H9 (cell line): Measurements from ENCODE around the gene KIAA0753. TPM values are rescaled to one million over a fixed set of nuclear protein-coding genes. Genes with fewer than 3 reads are reported as not detected.

Source experiments
- DNase-seq: peaks from one replicate; pipeline ENCODE4 v3.0.0-alpha.2; 2017
- H2AFZ ChIP-seq: one replicate; pipeline ENCODE4 v1.6.1; 2013; ENCODE audit warnings: mild to moderate bottlenecking, low read length, control low read depth, moderate library complexity
- H2AK5ac ChIP-seq: 2 replicates; pipeline ENCODE4 v1.6.1; 2013; ENCODE audit warnings: low read length, control low read depth, mixed read lengths; ENCODE audit not compliant: insufficient read length
- H2BK120ac ChIP-seq: one replicate; pipeline ENCODE4 v1.6.1; 2013; ENCODE audit warnings: low read depth, mild to moderate bottlenecking, low read length, control low read depth, inconsistent platforms; ENCODE audit not compliant: poor library complexity, severe bottlenecking
- H2BK12ac ChIP-seq: 2 replicates; pipeline ENCODE4 v1.6.1; 2013; ENCODE audit warnings: low read length, control low read depth, mixed read lengths, low read depth; ENCODE audit not compliant: insufficient read length
- H2BK15ac ChIP-seq: 2 replicates; pipeline ENCODE4 v1.6.1; 2013; ENCODE audit warnings: low read depth, low read length, control low read depth
- H2BK20ac ChIP-seq: one replicate; pipeline ENCODE4 v1.6.1; 2013; ENCODE audit warnings: low read depth, mild to moderate bottlenecking, low read length, control low read depth, inconsistent platforms; ENCODE audit not compliant: poor library complexity, severe bottlenecking
- H2BK5ac ChIP-seq: 2 replicates; pipeline ENCODE4 v1.6.1; 2013; ENCODE audit warnings: low read length, control low read depth, mixed read lengths; ENCODE audit not compliant: insufficient read length
- H3K14ac ChIP-seq: 2 replicates; pipeline ENCODE4 v1.6.1; 2013; ENCODE audit warnings: low read length, control low read depth; ENCODE audit not compliant: insufficient read depth
- H3K18ac ChIP-seq: 2 replicates; pipeline ENCODE4 v1.6.1; 2013; ENCODE audit warnings: low read depth, mild to moderate bottlenecking, mixed read lengths, low read length, control low read depth; ENCODE audit not compliant: insufficient read length
- H3K23ac ChIP-seq: 2 replicates; pipeline ENCODE4 v1.6.1; 2013; ENCODE audit warnings: low read length, control low read depth, mixed read lengths, low read depth; ENCODE audit not compliant: insufficient read length
- H3K23me2 ChIP-seq: 2 replicates; pipeline ENCODE4 v1.6.1; 2013; ENCODE audit warnings: low read depth, mild to moderate bottlenecking, mixed read lengths, low read length, control low read depth; ENCODE audit not compliant: insufficient read length, poor library complexity, severe bottlenecking
- H3K27ac ChIP-seq: 2 replicates; pipeline ENCODE4 v1.5.1; 2013; ENCODE audit warnings: low read length, control low read depth, mixed read lengths, low read depth; ENCODE audit not compliant: insufficient read length
- H3K27me3 ChIP-seq: 2 replicates; pipeline ENCODE4 v1.6.1; 2013; ENCODE audit warnings: low read length, control low read depth, inconsistent platforms; ENCODE audit not compliant: insufficient read depth
- H3K4ac ChIP-seq: 2 replicates; pipeline ENCODE4 v1.6.1; 2013; ENCODE audit warnings: low read depth, mild to moderate bottlenecking, control low read depth, inconsistent platforms, low read length, moderate library complexity
- H3K4me1 ChIP-seq: 2 replicates; pipeline ENCODE4 v1.6.1; 2013; ENCODE audit warnings: low read length, control low read depth, inconsistent platforms; ENCODE audit not compliant: insufficient read depth
- H3K4me2 ChIP-seq: 2 replicates; pipeline ENCODE4 v1.6.1; 2013; ENCODE audit warnings: low read length, control low read depth, mixed read lengths; ENCODE audit not compliant: insufficient read length, insufficient read depth
- H3K56ac ChIP-seq: 2 replicates; pipeline ENCODE4 v1.6.1; 2013; ENCODE audit warnings: low read depth, mild to moderate bottlenecking, mixed read lengths, low read length, control low read depth; ENCODE audit not compliant: insufficient read length
- H3K79me1 ChIP-seq: 2 replicates; pipeline ENCODE4 v1.6.1; 2013; ENCODE audit warnings: low read depth, mild to moderate bottlenecking, moderate library complexity, low read length, control low read depth, inconsistent platforms; ENCODE audit not compliant: insufficient read depth, poor library complexity, severe bottlenecking
- H3K79me2 ChIP-seq: 2 replicates; pipeline ENCODE4 v1.6.1; 2013; ENCODE audit warnings: low read length, control low read depth, inconsistent platforms; ENCODE audit not compliant: insufficient read depth
- H3K9ac ChIP-seq: 2 replicates; pipeline ENCODE4 v1.6.1; 2013; ENCODE audit warnings: low read length, control low read depth, mixed read lengths; ENCODE audit not compliant: insufficient read length; ENCODE audit errors: extremely low read depth
- H3K9me3 ChIP-seq: one replicate; pipeline ENCODE4 v1.6.1; 2013; ENCODE audit warnings: low read depth, low read length, inconsistent platforms; ENCODE audit not compliant: control insufficient read depth
- H3T11ph ChIP-seq: one replicate; pipeline ENCODE4 v1.6.1; 2013; ENCODE audit warnings: mild to moderate bottlenecking, low read length, control low read depth, inconsistent platforms
- H4K20me1 ChIP-seq: one replicate; pipeline ENCODE4 v1.6.1; 2013; ENCODE audit not compliant: control insufficient read depth, insufficient read length, insufficient read depth
- H4K5ac ChIP-seq: 2 replicates; pipeline ENCODE4 v1.6.1; 2013; ENCODE audit warnings: low read depth, mild to moderate bottlenecking, mixed read lengths, low read length, control low read depth; ENCODE audit not compliant: insufficient read length
- H4K8ac ChIP-seq: replicated peaks from 2 replicates; pipeline ENCODE4 v1.6.1; 2013; ENCODE audit warnings: low read length, control low read depth, mixed read lengths, low read depth; ENCODE audit not compliant: insufficient read length
- H4K91ac ChIP-seq: 2 replicates; pipeline ENCODE4 v1.6.1; 2013; ENCODE audit warnings: low read depth, mild to moderate bottlenecking, moderate library complexity, mixed read lengths, low read length, control low read depth; ENCODE audit not compliant: insufficient read length
- H3K27ac Mint-ChIP-seq, 3 experiments: 2 replicates in 2 of 3; 3 replicates in 1 of 3; pipeline ENCODE4 v1.8.0; 2020 to 2021; ENCODE audit warnings: mixed read lengths in 3 of 3, mild to moderate bottlenecking in 1 of 3, moderate library complexity in 1 of 3
- H3K27me3 Mint-ChIP-seq: 2 replicates; pipeline ENCODE4 v1.8.0; 2021; ENCODE audit warnings: low read depth, mild to moderate bottlenecking, moderate library complexity, mixed read lengths
- H3K36me3 Mint-ChIP-seq, 3 experiments: 2 replicates in 2 of 3; 3 replicates in 1 of 3; pipeline ENCODE4 v1.8.0; 2020 to 2021; ENCODE audit warnings: low read depth in 3 of 3, mixed read lengths in 3 of 3; ENCODE audit not compliant: insufficient read depth in 1 of 3
- H3K4me1 Mint-ChIP-seq, 2 experiments: 2 replicates each; pipeline ENCODE4 v1.8.0; 2020; ENCODE audit warnings: mixed read lengths in 2 of 2
- H3K4me3 Mint-ChIP-seq, 2 experiments: 2 replicates in 1 of 2; 3 replicates in 1 of 2; pipeline ENCODE4 v1.8.0; 2020 to 2021; ENCODE audit warnings: mild to moderate bottlenecking in 2 of 2, mixed read lengths in 2 of 2, moderate library complexity in 1 of 2
- H3K9me3 Mint-ChIP-seq, 2 experiments: 2 replicates in 1 of 2; 3 replicates in 1 of 2; pipeline ENCODE4 v1.8.0; 2020; ENCODE audit warnings: mild to moderate bottlenecking in 2 of 2, mixed read lengths in 2 of 2, moderate library complexity in 1 of 2
- CTCF ChIP-seq: fragments of 200-600 bp; sonication (generic); conservative IDR thresholded peaks from 3 replicates; pipeline ENCODE4 v1.8.0; 2021; ENCODE audit warnings: antibody characterized with exemption, mild to moderate bottlenecking
- WGBS: extraction: QIAGEN DNeasy Blood & Tissue Kit; methylation state at CpG from one replicate; pipeline ENCODE4 v1.1.7; 2013; ENCODE audit warnings: missing lambda C conversion rate, low lambda C conversion rate, mixed read lengths; ENCODE audit not compliant: insufficient read length; ENCODE audit errors: extremely low coverage; 5-methylcytosine and 5-hydroxymethylcytosine counted together
- total RNA-seq: library from RNA; stranded (reverse); gene quantifications from 2 replicates; pipeline ENCODE4 v1.2.1, GENCODE V29; 2021

The KIAA0753 gene
- total RNA-seq, 1 experiment from 2014 or later = 37.2 TPM

- H3K27me3 ChIP-seq = no peaks in the 10 kb centered on the region
- no peak overlapping the region for H3K23ac ChIP-seq
- Mint-ChIP-seq H3K27ac (peak overlapping the region in 1 of 3 experiments; percentile 83; a peak in 2 of 7 replicates), H3K4me3 (no peak overlapping the region), H3K27me3 (no peaks in the 10 kb centered on the region), H3K9me3 (no peaks in the 10 kb centered on the region), H3K4me1 (peaks cover 28 to 32% of the 10 kb centered on the region in 2 experiments), H3K36me3 (peaks cover 8 to 21% (median 13%) of the 10 kb centered on the region in 3 experiments; a peak in 6 of 7 replicates)
- H3K4me2 ChIP-seq = no peak overlapping the region
- no peak overlapping the region for H2AFZ ChIP-seq
- H2BK20ac ChIP-seq = no peak overlapping the region
- H2BK12ac ChIP-seq = no peak overlapping the region
- no peak overlapping the region for H3T11ph ChIP-seq
- no peak overlapping the region for H3K4ac ChIP-seq
- peaks cover 6% of the 10 kb centered on the region; the same call in 1 of the 2 replicates for H3K4me1 ChIP-seq
- no peak for TF ChIP-seq CTCF
- no peak overlapping the region for H2AK5ac ChIP-seq
- no peak overlapping the region for H2BK5ac ChIP-seq
- H2BK15ac ChIP-seq = no peak overlapping the region
- H3K79me1 ChIP-seq = no peaks in the 10 kb centered on the region
- no peak overlapping the region for H4K91ac ChIP-seq
- H4K5ac ChIP-seq = no peak overlapping the region
- WGBS = no CpG with 5 or more reads among the region's 8 CpGs
- no peak overlapping the region for H3K9ac ChIP-seq
- no peak overlapping the region for H3K14ac ChIP-seq
- no peak overlapping the region for H4K8ac ChIP-seq
- H3K9me3 ChIP-seq = no peaks in the 10 kb centered on the region
- no peaks in the 10 kb centered on the region for H3K79me2 ChIP-seq
- H3K56ac ChIP-seq = no peak overlapping the region
- no peak overlapping the region for H2BK120ac ChIP-seq
- no peak overlapping the region for H3K27ac ChIP-seq
- H3K23me2 ChIP-seq = peaks cover 4% of the 10 kb centered on the region
- DNase-seq = no peak
- no peak overlapping the region for H3K18ac ChIP-seq
- no peaks in the 10 kb centered on the region for H4K20me1 ChIP-seq
These were observed 67.5 kb downstream of the KIAA0753 start for GRCh38 chr17:6572972-6573370.
